GM10266 (cell line): ENCODE results near the gene PSMA2.

ENCODE experiments used
- DNase-seq: peaks from one replicate; pipeline ENCODE4 v3.0.0; 2012; ENCODE audit errors: extremely low spot score
- TF ChIP-seq, protein P1 (sequence below): IDR thresholded peaks from 2 replicates; pipeline ENCODE4 v1.5.1; 2012; ENCODE audit warnings: mild to moderate bottlenecking, low read depth; ENCODE audit not compliant: control insufficient read depth, insufficient read depth; ENCODE audit errors: missing control alignments

Gene PSMA2

GRCh38 chr7:42931834-42932651 is at the start of gene PSMA2, which contains the start of gene MRPL32:
PSMA2 (minus strand) TSS chr7:42932174; CDS start chr7:42932158, 16 bp downstream.
MRPL32 (plus strand) TSS chr7:42932376; CDS start chr7:42932387, 11 bp downstream.
- peak; percentile 89 for DNase-seq
- TF ChIP-seq, protein P1, sequence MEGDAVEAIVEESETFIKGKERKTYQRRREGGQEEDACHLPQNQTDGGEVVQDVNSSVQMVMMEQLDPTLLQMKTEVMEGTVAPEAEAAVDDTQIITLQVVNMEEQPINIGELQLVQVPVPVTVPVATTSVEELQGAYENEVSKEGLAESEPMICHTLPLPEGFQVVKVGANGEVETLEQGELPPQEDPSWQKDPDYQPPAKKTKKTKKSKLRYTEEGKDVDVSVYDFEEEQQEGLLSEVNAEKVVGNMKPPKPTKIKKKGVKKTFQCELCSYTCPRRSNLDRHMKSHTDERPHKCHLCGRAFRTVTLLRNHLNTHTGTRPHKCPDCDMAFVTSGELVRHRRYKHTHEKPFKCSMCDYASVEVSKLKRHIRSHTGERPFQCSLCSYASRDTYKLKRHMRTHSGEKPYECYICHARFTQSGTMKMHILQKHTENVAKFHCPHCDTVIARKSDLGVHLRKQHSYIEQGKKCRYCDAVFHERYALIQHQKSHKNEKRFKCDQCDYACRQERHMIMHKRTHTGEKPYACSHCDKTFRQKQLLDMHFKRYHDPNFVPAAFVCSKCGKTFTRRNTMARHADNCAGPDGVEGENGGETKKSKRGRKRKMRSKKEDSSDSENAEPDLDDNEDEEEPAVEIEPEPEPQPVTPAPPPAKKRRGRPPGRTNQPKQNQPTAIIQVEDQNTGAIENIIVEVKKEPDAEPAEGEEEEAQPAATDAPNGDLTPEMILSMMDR: no peak

- TF ChIP-seq, protein P1: no peak
- no peak for DNase-seq
These were observed 49.6 kb upstream of the PSMA2 start for GRCh38 chr7:42981601-42982000.

DNA sequence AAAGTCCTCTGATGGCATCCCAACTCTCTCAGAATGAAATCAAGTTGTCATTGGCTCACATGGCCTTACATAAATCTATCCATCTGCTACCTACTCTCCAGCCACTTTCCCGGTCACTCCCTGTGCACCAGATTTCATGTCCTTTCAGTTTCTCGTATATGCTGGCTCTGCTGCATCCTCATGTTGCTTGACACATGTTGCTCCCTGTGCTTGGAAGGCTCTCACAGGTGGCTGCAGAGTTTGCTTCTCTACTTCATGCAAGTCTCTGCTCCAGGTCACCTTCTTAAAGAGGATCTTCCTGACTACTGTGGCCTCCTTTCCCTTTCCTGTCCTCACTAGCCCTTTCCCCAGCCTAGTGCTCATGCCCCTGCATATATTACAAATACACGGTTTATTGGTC is 48.5 kb upstream of the PSMA2 start:
- DNase-seq: no peak
- TF ChIP-seq, protein P1: no peak

DNA sequence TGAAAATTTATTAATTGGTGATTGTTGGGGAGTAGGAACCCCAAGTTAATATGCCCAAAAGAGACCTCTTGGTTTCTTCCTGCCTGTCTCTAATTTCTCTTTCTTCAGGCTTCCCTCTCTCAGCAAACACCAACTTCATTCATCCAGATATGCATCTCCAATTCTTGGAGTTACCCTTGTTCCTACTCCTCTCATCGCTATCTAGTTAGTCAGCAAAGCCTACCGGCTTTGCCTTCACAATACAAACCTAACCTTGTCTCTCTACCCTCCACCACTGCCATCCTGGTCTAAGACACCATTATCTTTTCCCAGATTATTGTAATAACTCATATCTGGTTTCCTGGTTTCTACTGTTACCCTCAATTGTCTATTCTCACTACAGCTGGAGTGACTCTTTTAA is 48.1 kb upstream of the PSMA2 start:
- TF ChIP-seq, protein P1: no peak
- no peak for DNase-seq

DNA sequence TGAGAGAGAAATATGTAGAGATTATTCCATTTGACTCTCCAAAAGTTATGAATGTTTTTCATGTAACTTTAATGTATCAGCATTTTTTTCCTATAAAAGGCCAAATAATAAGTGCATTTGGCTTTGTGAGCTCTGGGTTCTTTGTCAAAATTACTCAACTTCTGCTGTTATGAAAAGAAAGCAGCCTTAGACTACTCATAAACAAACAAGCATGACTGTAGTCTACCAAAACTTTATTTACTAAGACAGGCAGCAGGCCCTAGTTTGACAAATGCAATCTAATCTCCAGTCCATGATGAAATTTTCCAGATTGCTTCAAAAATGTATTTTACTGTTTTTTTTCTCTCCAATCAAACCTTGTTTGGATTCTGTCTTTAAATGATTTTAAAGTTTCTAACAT is 46.5 kb upstream of the PSMA2 start:
- no peak for DNase-seq
- TF ChIP-seq, protein P1: no peak

- TF ChIP-seq, protein P1: no peak
These were observed 44.4 kb upstream of the PSMA2 start for GRCh38 chr7:42976371-42976770.

More at GRCh38 chr7:42976371-42976770, 44.4 kb upstream of the PSMA2 start:
- DNase-seq: no peak
